ENCODE results near the gene FAM236C.
"Not testable (repeated sequence)": the region's sequence is repeated elsewhere in the genome, so short reads cannot be mapped to it uniquely, and the experiment has no call there.

DNA sequence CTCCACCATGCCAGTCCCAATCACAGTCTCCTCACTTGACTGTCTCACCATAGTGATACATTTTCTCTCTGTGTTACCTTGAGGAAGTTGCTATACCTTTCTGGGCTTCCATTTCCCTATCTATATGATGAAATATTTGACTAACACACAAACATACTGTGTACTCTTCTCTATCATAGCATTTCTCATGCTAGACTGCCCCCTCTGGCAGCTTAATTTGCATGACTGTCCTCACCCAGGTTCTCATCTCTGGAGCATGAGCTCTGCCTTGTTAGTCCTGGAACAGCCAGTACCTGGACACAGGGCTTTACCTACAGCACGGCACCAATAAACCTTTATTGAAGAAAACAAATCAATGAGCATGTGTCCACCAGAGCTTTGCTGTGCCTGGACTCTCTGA, 19.9 kb downstream of the FAM236C start:
- TF ChIP-seq, protein P1, sequence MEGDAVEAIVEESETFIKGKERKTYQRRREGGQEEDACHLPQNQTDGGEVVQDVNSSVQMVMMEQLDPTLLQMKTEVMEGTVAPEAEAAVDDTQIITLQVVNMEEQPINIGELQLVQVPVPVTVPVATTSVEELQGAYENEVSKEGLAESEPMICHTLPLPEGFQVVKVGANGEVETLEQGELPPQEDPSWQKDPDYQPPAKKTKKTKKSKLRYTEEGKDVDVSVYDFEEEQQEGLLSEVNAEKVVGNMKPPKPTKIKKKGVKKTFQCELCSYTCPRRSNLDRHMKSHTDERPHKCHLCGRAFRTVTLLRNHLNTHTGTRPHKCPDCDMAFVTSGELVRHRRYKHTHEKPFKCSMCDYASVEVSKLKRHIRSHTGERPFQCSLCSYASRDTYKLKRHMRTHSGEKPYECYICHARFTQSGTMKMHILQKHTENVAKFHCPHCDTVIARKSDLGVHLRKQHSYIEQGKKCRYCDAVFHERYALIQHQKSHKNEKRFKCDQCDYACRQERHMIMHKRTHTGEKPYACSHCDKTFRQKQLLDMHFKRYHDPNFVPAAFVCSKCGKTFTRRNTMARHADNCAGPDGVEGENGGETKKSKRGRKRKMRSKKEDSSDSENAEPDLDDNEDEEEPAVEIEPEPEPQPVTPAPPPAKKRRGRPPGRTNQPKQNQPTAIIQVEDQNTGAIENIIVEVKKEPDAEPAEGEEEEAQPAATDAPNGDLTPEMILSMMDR (IDR thresholded peaks at IDR 0.05) = not testable (repeated sequence)
- TF ChIP-seq FOXJ3, FOXP1 (CRISPR knock-in tag; IDR thresholded peaks at IDR 0.05; ENCODE audit: borderline replicate concordance): not testable (repeated sequence)
- TF ChIP-seq, protein P2, sequence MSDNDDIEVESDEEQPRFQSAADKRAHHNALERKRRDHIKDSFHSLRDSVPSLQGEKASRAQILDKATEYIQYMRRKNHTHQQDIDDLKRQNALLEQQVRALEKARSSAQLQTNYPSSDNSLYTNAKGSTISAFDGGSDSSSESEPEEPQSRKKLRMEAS (CRISPR knock-in tag; IDR thresholded peaks at IDR 0.05) = not testable (repeated sequence)
- TF ChIP-seq, protein P3, sequence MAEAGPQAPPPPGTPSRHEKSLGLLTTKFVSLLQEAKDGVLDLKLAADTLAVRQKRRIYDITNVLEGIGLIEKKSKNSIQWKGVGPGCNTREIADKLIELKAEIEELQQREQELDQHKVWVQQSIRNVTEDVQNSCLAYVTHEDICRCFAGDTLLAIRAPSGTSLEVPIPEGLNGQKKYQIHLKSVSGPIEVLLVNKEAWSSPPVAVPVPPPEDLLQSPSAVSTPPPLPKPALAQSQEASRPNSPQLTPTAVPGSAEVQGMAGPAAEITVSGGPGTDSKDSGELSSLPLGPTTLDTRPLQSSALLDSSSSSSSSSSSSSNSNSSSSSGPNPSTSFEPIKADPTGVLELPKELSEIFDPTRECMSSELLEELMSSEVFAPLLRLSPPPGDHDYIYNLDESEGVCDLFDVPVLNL (CRISPR knock-in tag; IDR thresholded peaks at IDR 0.05; ENCODE audit: borderline replicate concordance, low read depth) = not testable (repeated sequence)
- TF ChIP-seq, protein P4, sequence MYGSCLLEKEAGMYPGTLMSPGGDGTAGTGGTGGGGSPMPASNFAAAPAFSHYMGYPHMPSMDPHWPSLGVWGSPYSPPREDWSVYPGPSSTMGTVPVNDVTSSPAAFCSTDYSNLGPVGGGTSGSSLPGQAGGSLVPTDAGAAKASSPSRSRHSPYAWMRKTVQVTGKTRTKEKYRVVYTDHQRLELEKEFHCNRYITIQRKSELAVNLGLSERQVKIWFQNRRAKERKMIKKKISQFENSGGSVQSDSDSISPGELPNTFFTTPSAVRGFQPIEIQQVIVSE (CRISPR knock-in tag; IDR thresholded peaks at IDR 0.05; ENCODE audit: borderline replicate concordance) = not testable (repeated sequence)

Data from WTC11 (cell line).